GM21526 (cell line): Measurements from ENCODE around the gene HS3ST5.
"Not testable (repeated sequence)": the region's sequence is repeated elsewhere in the genome, so short reads cannot be mapped to it uniquely, and the experiment has no call there.

Experiments
- ATAC-seq: cut with Tn5 transposase; IDR thresholded peaks from one replicate; pipeline ENCODE4 v1.9.1; 2021; ENCODE audit warnings: moderate library complexity; ENCODE audit not compliant: unreplicated experiment, low FRiP score

HS3ST5 gene

DNA sequence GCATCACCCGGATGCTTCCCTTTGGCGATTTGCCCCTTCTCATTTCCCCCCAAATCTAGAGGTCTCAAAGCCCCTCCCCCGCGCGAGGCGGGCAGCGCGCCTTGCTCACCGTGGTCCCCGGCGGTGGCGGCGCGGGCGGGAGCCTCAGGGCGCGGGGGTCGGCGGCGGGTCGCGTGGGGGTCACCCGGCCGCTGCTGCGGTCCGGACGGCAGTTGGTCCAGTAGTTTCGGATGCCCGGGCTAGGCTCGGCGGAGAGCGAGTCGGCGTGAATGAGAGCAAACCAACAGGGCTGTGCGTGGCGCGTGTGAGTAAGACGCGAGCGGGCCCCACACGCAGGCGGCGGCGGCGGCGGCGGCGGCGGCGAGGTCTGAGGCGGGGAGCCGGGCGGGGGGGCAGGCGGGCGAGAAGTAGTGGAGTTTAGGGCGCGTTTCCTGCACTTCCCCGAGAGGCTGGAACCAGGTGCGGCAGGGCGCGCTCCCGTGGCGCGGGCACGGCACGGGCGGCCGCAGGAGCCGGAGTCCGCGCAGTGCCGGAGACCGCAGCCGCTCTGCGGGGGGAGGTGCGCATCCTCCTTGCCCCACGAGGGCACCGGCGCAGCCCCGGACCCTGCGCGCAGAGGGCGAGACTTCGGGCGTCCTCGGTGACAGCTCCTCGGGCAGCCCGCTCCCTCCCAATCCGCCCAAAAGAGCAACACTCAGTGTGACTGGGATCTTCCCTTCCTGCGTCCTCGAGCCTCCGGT is 567 bp downstream of the HS3ST5 start:
- no peak for ATAC-seq

- no peak for ATAC-seq
These were observed 3.1 kb downstream of the HS3ST5 start for GRCh38 chr6:114339706-114340105.

- ATAC-seq: no peak
These were observed 8.6 kb downstream of the HS3ST5 start for GRCh38 chr6:114334237-114334636.

DNA sequence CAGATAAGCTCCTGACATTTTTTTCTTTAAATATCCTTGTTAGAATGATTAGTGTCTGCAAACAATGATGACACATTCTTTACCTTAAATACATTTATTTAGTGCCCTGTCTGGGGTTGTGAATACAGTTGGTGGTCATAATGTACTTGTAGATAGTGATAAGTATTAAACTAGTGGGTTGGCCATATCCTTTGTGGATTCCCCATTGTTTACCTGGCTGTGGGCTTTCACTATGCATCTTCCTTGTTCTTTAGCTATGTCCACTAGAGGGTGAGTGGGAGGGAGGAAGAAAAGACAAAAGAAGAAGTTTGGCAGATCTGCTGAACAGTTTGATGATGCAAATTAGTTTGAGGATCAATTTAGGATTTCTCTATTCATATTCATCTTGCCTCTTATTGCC is 15.7 kb downstream of the HS3ST5 start:
- ATAC-seq: no peak

- no peak for ATAC-seq
These were observed 19.0 kb downstream of the HS3ST5 start for GRCh38 chr6:114323784-114324183.

DNA sequence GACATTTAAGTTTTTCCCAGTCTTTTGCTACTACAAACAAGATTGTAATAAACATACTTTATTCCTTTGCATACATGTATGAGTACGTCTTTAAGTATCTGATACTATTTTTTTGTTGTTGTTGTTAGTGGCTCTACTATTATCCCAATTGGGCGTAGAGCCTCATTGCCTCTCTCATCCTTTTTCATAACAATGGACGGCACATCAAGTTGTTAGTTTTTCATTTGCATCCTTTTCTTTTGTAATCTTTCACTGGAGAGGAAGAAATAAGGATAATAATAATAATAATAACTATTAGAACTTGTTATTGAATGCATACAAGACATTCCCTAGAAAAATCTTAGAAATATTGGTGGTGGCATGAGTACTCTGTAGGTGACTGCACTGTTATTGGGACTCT is 23.1 kb downstream of the HS3ST5 start:
- no peak for ATAC-seq

DNA sequence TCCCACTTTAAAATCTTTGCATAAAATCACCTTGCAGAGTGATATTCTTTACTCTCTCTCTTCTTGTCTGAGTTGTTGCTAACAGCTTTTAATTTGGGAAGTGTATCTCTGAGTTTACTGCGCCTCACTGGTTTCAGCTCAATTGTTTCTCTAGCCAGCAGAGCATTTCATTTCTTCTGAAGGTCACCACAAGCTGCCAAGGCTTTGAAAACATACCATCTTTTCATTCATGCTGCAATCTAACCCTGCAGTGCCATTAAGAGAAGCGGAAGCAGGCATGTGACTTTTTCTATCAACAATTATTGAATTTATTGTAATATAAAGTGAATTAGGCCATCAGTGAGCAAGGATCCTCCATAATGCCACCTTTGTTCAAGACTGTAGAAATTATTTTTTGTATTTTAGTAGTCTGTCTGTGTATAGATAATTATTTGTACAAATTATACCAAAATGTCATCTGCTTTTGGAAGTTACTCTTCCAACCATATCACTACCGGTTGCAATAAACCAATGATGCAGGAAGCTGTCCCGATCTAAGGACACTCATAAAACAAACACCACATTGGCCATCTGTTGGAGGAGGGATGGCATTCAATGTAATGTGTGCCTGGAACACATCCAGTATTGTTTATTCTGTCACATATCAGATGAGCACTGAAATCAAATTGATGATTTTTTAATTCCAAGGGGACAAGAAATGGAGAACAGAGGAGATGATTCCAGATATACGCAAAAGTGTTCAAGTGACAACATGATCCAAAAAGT is 26.8 kb downstream of the HS3ST5 start:
- ATAC-seq: no peak

DNA sequence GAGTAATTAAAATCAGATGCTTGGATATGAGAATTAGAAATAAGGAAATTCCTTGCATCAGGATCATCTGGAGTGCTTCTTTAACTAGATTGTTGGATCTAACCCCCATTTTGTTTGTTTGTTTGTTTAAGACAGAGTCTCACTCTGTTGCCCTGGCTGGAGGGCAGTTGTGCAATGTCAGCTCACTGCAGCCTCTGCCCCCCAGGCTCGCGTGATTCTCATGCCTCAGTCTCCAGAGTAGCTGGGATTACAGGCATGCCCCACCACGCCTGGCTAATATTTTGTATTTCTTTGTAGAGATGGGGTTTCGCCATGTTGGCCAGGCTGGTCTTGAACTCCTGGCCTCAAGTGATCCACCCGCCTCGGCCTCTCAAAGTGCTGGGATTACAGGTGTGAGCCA is 29.0 kb downstream of the HS3ST5 start:
- ATAC-seq: not testable (repeated sequence)

DNA sequence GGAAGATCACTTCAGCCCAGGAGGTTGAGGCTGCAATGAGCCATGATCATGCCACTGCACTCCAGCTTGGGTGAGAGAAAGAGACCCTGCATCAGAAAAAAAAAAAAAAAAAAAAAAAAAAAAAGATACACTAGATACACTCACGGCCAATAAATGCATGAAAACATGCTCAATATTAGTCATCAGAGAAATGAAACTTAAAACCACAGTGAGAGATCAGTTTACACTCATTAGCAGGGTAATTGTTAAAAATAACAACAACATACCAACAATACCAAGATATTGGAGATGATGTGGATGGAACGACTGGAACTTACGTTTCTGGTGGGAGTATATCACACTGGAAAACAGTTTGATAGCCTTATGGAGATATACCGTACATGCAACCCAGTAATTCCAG is 29.9 kb downstream of the HS3ST5 start:
- no peak for ATAC-seq

GRCh38 chr6:114310053-114310452 is 32.8 kb downstream of the HS3ST5 start:
- ATAC-seq: no peak

DNA sequence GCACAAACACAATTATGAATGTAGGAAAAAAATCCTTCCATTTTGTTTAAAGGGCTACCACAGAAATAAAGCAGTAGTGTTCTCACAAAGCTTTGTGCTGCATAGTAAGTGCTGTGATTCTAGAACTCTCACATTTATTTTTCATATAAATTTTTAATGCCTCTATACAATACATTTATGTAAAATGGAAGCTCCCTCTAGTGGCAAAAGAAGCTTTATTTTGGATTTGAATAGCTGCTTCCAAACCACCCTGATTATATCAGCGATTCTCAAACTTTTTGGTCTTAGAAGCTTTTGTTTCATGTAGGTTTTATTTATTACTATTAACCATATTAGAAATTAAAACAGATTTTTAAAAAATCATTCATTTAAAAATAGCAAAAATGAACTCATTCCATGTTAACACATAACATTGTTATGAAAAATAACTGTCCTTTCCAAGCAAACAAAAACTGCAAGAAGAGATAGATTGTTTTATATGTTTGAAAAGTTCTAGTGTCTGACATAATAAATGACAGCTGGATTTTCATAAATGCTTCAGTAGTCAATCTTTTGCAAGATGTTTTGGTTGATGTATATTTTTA is 38.4 kb downstream of the HS3ST5 start:
- ATAC-seq: no peak

GRCh38 chr6:114301596-114302219 is 41.1 kb downstream of the HS3ST5 start:
- no peak for ATAC-seq

DNA sequence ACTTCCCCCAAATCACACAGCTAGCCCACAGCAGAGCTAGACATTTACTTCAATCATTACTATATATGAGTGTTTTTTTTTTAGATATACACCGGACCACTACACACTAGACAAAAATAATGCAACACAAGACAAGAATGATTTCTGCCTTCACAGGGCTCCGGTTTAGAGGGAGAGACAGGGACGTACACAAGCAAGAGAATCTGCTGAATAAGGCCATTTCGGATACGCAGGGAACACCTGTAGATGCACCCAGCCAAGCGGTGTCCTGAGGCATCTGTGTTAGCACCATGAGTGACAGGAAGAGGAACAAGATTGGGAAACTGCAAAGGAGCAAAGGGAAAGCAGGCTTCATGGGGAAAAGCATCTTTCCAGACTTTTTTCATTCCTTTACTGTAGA is 45.7 kb downstream of the HS3ST5 start:
- ATAC-seq: no peak

- no peak for ATAC-seq
These were observed 50.4 kb downstream of the HS3ST5 start for GRCh38 chr6:114292431-114292830.

DNA sequence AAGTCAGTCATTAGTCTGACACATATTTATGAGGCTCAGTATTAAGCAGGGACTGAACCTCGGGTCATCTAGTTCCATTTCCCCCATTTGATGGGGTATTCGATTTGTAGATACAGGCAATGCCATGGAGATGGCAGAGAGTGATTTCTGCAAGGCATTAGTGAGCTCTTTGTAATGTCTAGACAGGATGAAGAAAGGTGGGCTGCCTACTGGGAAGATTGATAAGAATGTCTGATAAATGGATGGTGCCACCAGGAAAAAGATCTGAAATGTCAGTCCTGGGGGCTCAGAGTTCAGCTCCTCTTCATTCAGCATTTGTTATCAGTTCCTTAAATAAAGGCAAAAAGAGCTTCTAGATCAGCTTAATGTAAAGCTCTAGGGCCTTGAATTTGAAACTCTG is 51.4 kb downstream of the HS3ST5 start:
- ATAC-seq: no peak

GRCh38 chr6:114290864-114291263 is 52.0 kb downstream of the HS3ST5 start:
- no peak for ATAC-seq

GRCh38 chr6:114288701-114289495 is 53.9 kb downstream of the HS3ST5 start:
- ATAC-seq: no peak

DNA sequence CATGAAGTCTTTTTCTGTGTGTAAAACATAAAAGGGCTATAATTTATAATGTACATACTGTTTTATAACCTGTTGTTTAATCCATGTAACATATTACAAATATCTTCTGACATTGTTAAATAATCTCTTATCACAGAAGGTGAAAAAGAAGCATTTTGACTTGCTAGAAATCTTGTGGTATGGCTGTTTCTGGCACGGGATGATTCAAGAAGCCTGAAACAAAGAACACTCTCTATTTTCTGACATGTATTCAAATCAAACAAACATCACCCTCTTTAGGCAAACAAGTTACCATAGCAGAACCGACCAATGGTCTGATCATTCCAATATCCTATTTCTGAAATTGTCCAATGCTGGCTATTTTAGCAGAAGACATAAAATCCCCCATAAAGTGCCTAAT is 55.4 kb downstream of the HS3ST5 start:
- no peak for ATAC-seq

DNA sequence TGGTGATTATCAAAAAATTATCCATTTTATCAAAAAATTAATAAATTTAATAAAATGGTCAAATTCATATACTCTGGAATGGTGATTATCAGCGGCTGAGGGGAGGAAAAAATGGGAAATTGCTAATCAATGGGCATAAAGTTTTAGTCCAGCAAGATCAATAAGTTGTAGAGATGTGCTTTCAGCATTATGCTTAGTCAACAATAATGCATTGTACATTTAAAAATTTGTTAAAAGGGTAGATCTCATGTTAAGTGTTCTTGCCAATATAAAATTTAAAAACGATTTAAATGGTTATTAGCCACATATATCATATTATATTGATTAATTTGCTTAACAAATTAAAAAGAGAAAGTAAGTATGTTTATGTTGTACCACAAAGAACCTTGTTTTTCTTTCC is 56.6 kb downstream of the HS3ST5 start:
- no peak for ATAC-seq

GRCh38 chr6:114284281-114284680 is 58.5 kb downstream of the HS3ST5 start:
- no peak for ATAC-seq

GRCh38 chr6:114282292-114282691 is 60.5 kb downstream of the HS3ST5 start:
- ATAC-seq: no peak
